GM23338 (cell line): Measurements from ENCODE around the gene ADPGK. TPM values are rescaled to one million over a fixed set of nuclear protein-coding genes. Genes with fewer than 3 reads are reported as not detected.

Experiments
- ATAC-seq: fragments of 200-7000 bp; cut with Tn5 transposase; 3 replicates; pipeline ENCODE4 v1.9.1; 2020
- DNase-seq: peaks from one replicate; pipeline ENCODE4 v3.0.0-alpha.2; 2015; ENCODE audit warnings: low spot score
- H2AFZ ChIP-seq: fragments of 200-600 bp; sonication (generic); 2 replicates; pipeline ENCODE4 v1.8.0; 2016; ENCODE audit warnings: antibody characterized with exemption, mild to moderate bottlenecking, moderate library complexity
- H3F3A ChIP-seq: fragments of 200-600 bp; sonication (generic); replicated peaks from 2 replicates; pipeline ENCODE4 v1.8.0; 2017; ENCODE audit warnings: antibody characterized with exemption, mixed run types, low read depth
- H3K27ac ChIP-seq: fragments of 200-600 bp; sonication (generic); 2 replicates; pipeline ENCODE4 v1.6.1; 2016; ENCODE audit warnings: low read depth
- H3K27me3 ChIP-seq: fragments of 200-600 bp; sonication (generic); 2 replicates; pipeline ENCODE4 v1.8.0; 2016; ENCODE audit warnings: mild to moderate bottlenecking, mixed run types, moderate library complexity; ENCODE audit not compliant: insufficient read depth
- H3K36me3 ChIP-seq: fragments of 200-600 bp; sonication (generic); 2 replicates; pipeline ENCODE4 v1.8.0; 2016; ENCODE audit warnings: mild to moderate bottlenecking; ENCODE audit not compliant: insufficient read depth
- H3K4me1 ChIP-seq: fragments of 200-600 bp; sonication (generic); 2 replicates; pipeline ENCODE4 v1.8.0; 2016; ENCODE audit warnings: mild to moderate bottlenecking, moderate library complexity; ENCODE audit not compliant: insufficient read depth
- H3K4me2 ChIP-seq: fragments of 200-600 bp; sonication (generic); 2 replicates; pipeline ENCODE4 v1.7.1; 2017; ENCODE audit warnings: mixed run types
- H3K4me3 ChIP-seq: fragments of 200-600 bp; sonication (generic); 2 replicates; pipeline ENCODE4 v1.6.1; 2016; ENCODE audit warnings: mixed run types
- H3K79me2 ChIP-seq: fragments of 200-600 bp; sonication (generic); replicated peaks from 2 replicates; pipeline ENCODE4 v1.8.0; 2017; ENCODE audit warnings: mild to moderate bottlenecking; ENCODE audit not compliant: insufficient read depth
- H3K9me2 ChIP-seq: fragments of 200-600 bp; sonication (generic); 2 replicates; pipeline ENCODE4 v1.8.0; 2017; ENCODE audit not compliant: insufficient read depth
- H4K20me1 ChIP-seq: fragments of 200-600 bp; sonication (generic); replicated peaks from 2 replicates; pipeline ENCODE4 v1.8.0; 2017; ENCODE audit warnings: mild to moderate bottlenecking; ENCODE audit not compliant: insufficient read depth
- H3K27ac Mint-ChIP-seq: 2 replicates; pipeline ENCODE4 v1.8.0; 2020; ENCODE audit warnings: inconsistent platforms, mild to moderate bottlenecking, moderate library complexity, mixed read lengths
- H3K27me3 Mint-ChIP-seq: 3 replicates; pipeline ENCODE4 v1.8.0; 2022; ENCODE audit warnings: low read depth, mild to moderate bottlenecking, moderate library complexity, mixed read lengths, inconsistent platforms; ENCODE audit not compliant: insufficient read depth, poor library complexity
- H3K36me3 Mint-ChIP-seq: 3 replicates; pipeline ENCODE4 v1.8.0; 2021; ENCODE audit warnings: low read depth, mild to moderate bottlenecking, inconsistent platforms, moderate library complexity, mixed read lengths
- H3K4me1 Mint-ChIP-seq: 3 replicates; pipeline ENCODE4 v1.8.0; 2020; ENCODE audit warnings: mild to moderate bottlenecking, inconsistent platforms, mixed read lengths
- H3K4me3 Mint-ChIP-seq: 3 replicates; pipeline ENCODE4 v1.8.0; 2021; ENCODE audit warnings: moderate library complexity, mild to moderate bottlenecking, inconsistent platforms, mixed read lengths
- H3K9me3 Mint-ChIP-seq: 3 replicates; pipeline ENCODE4 v1.8.0; 2020; ENCODE audit warnings: moderate library complexity, mild to moderate bottlenecking, inconsistent platforms, mixed read lengths
- CREB1 ChIP-seq: fragments of 250-450 bp; sonication (Bioruptor Pico); IDR thresholded peaks from 2 replicates; pipeline ENCODE4 v1.5.0; 2020; ENCODE audit warnings: low read depth, mild to moderate bottlenecking, moderate library complexity
- ETS1 ChIP-seq: IDR thresholded peaks from 2 replicates; pipeline ENCODE4 v1.6.1; 2016; ENCODE audit warnings: antibody characterized with exemption
- EZH2 ChIP-seq: fragments of 200-600 bp; sonication (generic); IDR thresholded peaks from one replicate; pipeline ENCODE4 v1.8.0; 2017; ENCODE audit warnings: antibody characterized with exemption, mild to moderate bottlenecking, low read depth; ENCODE audit not compliant: unreplicated experiment
- EZH2phosphoT487 ChIP-seq: fragments of 200-600 bp; sonication (generic); IDR thresholded peaks from one replicate; pipeline ENCODE4 v1.8.1; 2018; ENCODE audit warnings: antibody characterized with exemption; ENCODE audit not compliant: unreplicated experiment
- JUNB ChIP-seq: IDR thresholded peaks from one replicate; pipeline ENCODE4 v1.6.1; 2016; ENCODE audit warnings: antibody characterized with exemption; ENCODE audit not compliant: unreplicated experiment
- POLR2AphosphoS5 ChIP-seq: IDR thresholded peaks from 2 replicates; pipeline ENCODE4 v1.6.1; 2016; ENCODE audit warnings: antibody characterized with exemption, low read depth
- REST ChIP-seq: IDR thresholded peaks from one replicate; pipeline ENCODE4 v1.6.1; 2018; ENCODE audit warnings: antibody characterized with exemption; ENCODE audit not compliant: unreplicated experiment
- STAT1 ChIP-seq: IDR thresholded peaks from one replicate; pipeline ENCODE4 v1.6.1; 2016; ENCODE audit warnings: antibody characterized with exemption; ENCODE audit not compliant: unreplicated experiment
- ZNF114 ChIP-seq: fragments of 250-450 bp; sonication (Bioruptor Pico); IDR thresholded peaks from 2 replicates; pipeline ENCODE4 v1.5.0; 2020; ENCODE audit warnings: mild to moderate bottlenecking, moderate library complexity
- ZNF331 ChIP-seq: fragments of 250-450 bp; sonication (Bioruptor Pico); IDR thresholded peaks from 2 replicates; pipeline ENCODE4 v1.5.0; 2020; ENCODE audit warnings: low read depth, mild to moderate bottlenecking, moderate library complexity
- polyA plus RNA-seq: library from polyadenylated mRNA; unstranded; fragments of >200 nt; fragmentation: Nextera tagmentation; extraction: Ambion mirVana; gene quantifications from 2 replicates; pipeline ENCODE4 v1.2.1, GENCODE V29; 2016
- total RNA-seq: library from RNA; depleted of rRNA; stranded (reverse); fragments of >200 nt; shearing (Covaris generic); gene quantifications from 2 replicates; pipeline ENCODE4 v1.2.3, GENCODE V29; 2014
- TF ChIP-seq, protein P1 (sequence below), 2 experiments: fragments of 200-600 bp in 1 of 2; sonication (generic) in 1 of 2; conservative IDR thresholded peaks; 2 replicates each; pipeline versions ENCODE4 v1.5.1 to v1.6.1; 2016 to 2017; ENCODE audit warnings: antibody characterized with exemption in 2 of 2, low read depth in 2 of 2, mild to moderate bottlenecking in 2 of 2, moderate library complexity in 1 of 2

ADPGK gene
- total and polyA plus RNA-seq, 2 experiments from 2014 or later = 21.5 to 57.0 TPM

GRCh38 chr15:72800833-72801481, 17.4 kb upstream of the ADPGK start:
- Histone ChIP-seq H3F3A (no peaks in the 10 kb centered on the region), H2AFZ (peak overlapping the region; percentile 72), H3K27ac (no peak overlapping the region), H3K36me3 (no peaks in the 10 kb centered on the region), H3K79me2 (no peaks in the 10 kb centered on the region), H3K4me2 (no peak overlapping the region), H3K4me1 (no peaks in the 10 kb centered on the region), H3K4me3 (no peak overlapping the region), H3K27me3 (peaks cover 7% of the 10 kb centered on the region), H4K20me1 (no peaks in the 10 kb centered on the region), H3K9me2 (no peaks in the 10 kb centered on the region)
- no peak for ATAC-seq
- H3K27me3 Mint-ChIP-seq = peaks cover 5% of the 10 kb centered on the region
- DNase-seq = no peak
- no peak for TF ChIP-seq CREB1 (CRISPR knock-in tag)
- TF ChIP-seq JUNB = no peak
- no peak for TF ChIP-seq ETS1
- TF ChIP-seq EZH2 = no peak
- TF ChIP-seq EZH2phosphoT487 = no peak
- no peak overlapping the region for H3K27ac Mint-ChIP-seq
- H3K9me3 Mint-ChIP-seq = peaks cover 4% of the 10 kb centered on the region; the same call in 1 of the 3 replicates
- peaks cover 15% of the 10 kb centered on the region; the same call in 2 of the 3 replicates for H3K4me1 Mint-ChIP-seq
- no peaks in the 10 kb centered on the region for H3K36me3 Mint-ChIP-seq
- H3K4me3 Mint-ChIP-seq = no peak overlapping the region

DNA sequence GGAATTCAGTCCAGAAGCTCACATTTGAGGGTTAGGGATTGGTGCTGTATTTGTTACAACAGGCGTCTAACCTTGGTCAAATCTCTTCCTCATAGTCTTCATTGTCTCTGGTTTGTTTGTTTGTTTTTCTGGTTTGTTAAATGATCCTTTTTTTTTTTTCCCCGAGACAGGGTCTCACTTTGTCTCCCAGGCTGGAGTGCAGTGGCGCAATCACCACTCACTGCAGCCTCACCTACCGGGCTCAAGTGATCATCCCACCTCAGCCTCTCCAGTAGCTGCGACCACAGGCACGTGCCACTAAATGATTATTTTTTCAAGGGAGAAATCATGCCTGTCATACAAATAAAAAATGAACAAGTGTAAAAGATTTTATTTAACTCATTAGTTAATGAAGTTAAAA, 14.3 kb upstream of the ADPGK start:
- no peak overlapping the region for H3K27ac ChIP-seq
- Mint-ChIP-seq H3K4me3 (peak overlapping the region; percentile 74), H3K36me3 (no peaks in the 10 kb centered on the region), H3K9me3 (no peaks in the 10 kb centered on the region), H3K4me1 (peaks cover 15% of the 10 kb centered on the region; the same call in 2 of the 3 replicates), H3K27me3 (peaks cover 7% of the 10 kb centered on the region), H3K27ac (no peak overlapping the region)
- TF ChIP-seq ZNF114 (CRISPR knock-in tag) = no peak
- TF ChIP-seq JUNB = no peak
- TF ChIP-seq POLR2AphosphoS5 = no peak
- TF ChIP-seq ZNF331 (CRISPR knock-in tag) = no peak
- TF ChIP-seq EZH2 = no peak
- TF ChIP-seq ETS1 = no peak
- no peak for TF ChIP-seq REST
- TF ChIP-seq, protein P1, sequence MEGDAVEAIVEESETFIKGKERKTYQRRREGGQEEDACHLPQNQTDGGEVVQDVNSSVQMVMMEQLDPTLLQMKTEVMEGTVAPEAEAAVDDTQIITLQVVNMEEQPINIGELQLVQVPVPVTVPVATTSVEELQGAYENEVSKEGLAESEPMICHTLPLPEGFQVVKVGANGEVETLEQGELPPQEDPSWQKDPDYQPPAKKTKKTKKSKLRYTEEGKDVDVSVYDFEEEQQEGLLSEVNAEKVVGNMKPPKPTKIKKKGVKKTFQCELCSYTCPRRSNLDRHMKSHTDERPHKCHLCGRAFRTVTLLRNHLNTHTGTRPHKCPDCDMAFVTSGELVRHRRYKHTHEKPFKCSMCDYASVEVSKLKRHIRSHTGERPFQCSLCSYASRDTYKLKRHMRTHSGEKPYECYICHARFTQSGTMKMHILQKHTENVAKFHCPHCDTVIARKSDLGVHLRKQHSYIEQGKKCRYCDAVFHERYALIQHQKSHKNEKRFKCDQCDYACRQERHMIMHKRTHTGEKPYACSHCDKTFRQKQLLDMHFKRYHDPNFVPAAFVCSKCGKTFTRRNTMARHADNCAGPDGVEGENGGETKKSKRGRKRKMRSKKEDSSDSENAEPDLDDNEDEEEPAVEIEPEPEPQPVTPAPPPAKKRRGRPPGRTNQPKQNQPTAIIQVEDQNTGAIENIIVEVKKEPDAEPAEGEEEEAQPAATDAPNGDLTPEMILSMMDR (conservative IDR thresholded peaks at IDR 0.05; ENCODE audit: low read depth in 2 of 2) = no peak
- no peak for TF ChIP-seq EZH2phosphoT487
- no peak for TF ChIP-seq STAT1
- no peak for TF ChIP-seq CREB1 (CRISPR knock-in tag)
- no peak overlapping the region for H2AFZ ChIP-seq
- H4K20me1 ChIP-seq = no peaks in the 10 kb centered on the region
- peak overlapping the region; percentile 77; the same call in 1 of the 2 replicates for H3K4me3 ChIP-seq
- peaks cover 15% of the 10 kb centered on the region for H3K27me3 ChIP-seq
- DNase-seq (no peak), ATAC-seq (no peak)
- peak overlapping the region; percentile 87; the same call in 1 of the 2 replicates for H3K4me2 ChIP-seq
- H3K4me1 ChIP-seq = no peaks in the 10 kb centered on the region
- H3K36me3 ChIP-seq = no peaks in the 10 kb centered on the region
- no peaks in the 10 kb centered on the region for H3F3A ChIP-seq
- H3K79me2 ChIP-seq = no peaks in the 10 kb centered on the region
- H3K9me2 ChIP-seq = no peaks in the 10 kb centered on the region
